ENCODE measurements around the gene ALKBH1. TPM values are rescaled to one million over a fixed set of nuclear protein-coding genes. Genes with fewer than 3 reads are reported as not detected.

Gene ALKBH1
- total and polyA plus RNA-seq, 2 of the 13 experiments (the other 11 are each of a cell fraction or from before 2014, with no cell fraction given): 12.5 to 14.3 TPM

DNA sequence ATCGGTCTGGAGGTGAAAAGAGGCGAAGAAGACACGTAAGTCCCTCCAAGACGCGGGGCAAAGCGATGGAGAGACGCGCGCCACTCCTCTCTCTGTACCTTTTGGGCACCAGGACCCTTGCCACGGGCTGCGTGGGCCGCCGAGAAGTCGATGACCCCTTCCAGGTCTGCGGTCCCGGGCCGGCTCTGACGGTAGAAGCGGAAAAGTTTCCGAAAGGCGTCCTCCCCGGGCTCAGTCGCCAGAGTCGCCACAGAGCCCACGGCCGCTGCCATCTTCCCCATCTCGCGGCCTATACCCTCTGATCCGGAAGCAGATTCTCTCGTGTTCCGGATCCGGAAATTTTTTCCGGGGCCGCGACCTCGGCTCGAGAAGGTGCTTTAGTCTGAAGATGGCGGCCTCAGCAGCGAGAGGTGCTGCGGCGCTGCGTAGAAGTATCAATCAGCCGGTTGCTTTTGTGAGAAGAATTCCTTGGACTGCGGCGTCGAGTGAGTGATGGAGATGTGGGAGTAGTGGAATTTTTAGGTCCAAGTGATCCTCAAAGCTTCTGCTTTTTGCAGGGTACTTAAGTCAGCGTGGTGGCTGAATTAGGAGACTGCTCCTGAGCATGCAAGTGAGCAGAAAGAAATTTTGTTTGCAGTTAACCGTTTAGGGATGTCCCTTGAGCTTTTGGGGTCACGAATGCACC lies at the start of gene ALKBH1, which contains the start of gene SLIRP (continued):
- TF ChIP-seq IRF1 (CRISPR knock-in tag; IDR thresholded peaks at IDR 0.05; ENCODE audit: low read depth): no peak
- TF ChIP-seq ZNF549 (CRISPR knock-in tag; IDR thresholded peaks at IDR 0.05): no peak
- no peak for TF ChIP-seq KAT2B (IDR thresholded peaks at IDR 0.05; ENCODE audit: borderline replicate concordance, low read depth, low read length)
- TF ChIP-seq RAD51 (IDR thresholded peaks at IDR 0.05; ENCODE audit: borderline replicate concordance): no peak
- TF ChIP-seq, protein P1, sequence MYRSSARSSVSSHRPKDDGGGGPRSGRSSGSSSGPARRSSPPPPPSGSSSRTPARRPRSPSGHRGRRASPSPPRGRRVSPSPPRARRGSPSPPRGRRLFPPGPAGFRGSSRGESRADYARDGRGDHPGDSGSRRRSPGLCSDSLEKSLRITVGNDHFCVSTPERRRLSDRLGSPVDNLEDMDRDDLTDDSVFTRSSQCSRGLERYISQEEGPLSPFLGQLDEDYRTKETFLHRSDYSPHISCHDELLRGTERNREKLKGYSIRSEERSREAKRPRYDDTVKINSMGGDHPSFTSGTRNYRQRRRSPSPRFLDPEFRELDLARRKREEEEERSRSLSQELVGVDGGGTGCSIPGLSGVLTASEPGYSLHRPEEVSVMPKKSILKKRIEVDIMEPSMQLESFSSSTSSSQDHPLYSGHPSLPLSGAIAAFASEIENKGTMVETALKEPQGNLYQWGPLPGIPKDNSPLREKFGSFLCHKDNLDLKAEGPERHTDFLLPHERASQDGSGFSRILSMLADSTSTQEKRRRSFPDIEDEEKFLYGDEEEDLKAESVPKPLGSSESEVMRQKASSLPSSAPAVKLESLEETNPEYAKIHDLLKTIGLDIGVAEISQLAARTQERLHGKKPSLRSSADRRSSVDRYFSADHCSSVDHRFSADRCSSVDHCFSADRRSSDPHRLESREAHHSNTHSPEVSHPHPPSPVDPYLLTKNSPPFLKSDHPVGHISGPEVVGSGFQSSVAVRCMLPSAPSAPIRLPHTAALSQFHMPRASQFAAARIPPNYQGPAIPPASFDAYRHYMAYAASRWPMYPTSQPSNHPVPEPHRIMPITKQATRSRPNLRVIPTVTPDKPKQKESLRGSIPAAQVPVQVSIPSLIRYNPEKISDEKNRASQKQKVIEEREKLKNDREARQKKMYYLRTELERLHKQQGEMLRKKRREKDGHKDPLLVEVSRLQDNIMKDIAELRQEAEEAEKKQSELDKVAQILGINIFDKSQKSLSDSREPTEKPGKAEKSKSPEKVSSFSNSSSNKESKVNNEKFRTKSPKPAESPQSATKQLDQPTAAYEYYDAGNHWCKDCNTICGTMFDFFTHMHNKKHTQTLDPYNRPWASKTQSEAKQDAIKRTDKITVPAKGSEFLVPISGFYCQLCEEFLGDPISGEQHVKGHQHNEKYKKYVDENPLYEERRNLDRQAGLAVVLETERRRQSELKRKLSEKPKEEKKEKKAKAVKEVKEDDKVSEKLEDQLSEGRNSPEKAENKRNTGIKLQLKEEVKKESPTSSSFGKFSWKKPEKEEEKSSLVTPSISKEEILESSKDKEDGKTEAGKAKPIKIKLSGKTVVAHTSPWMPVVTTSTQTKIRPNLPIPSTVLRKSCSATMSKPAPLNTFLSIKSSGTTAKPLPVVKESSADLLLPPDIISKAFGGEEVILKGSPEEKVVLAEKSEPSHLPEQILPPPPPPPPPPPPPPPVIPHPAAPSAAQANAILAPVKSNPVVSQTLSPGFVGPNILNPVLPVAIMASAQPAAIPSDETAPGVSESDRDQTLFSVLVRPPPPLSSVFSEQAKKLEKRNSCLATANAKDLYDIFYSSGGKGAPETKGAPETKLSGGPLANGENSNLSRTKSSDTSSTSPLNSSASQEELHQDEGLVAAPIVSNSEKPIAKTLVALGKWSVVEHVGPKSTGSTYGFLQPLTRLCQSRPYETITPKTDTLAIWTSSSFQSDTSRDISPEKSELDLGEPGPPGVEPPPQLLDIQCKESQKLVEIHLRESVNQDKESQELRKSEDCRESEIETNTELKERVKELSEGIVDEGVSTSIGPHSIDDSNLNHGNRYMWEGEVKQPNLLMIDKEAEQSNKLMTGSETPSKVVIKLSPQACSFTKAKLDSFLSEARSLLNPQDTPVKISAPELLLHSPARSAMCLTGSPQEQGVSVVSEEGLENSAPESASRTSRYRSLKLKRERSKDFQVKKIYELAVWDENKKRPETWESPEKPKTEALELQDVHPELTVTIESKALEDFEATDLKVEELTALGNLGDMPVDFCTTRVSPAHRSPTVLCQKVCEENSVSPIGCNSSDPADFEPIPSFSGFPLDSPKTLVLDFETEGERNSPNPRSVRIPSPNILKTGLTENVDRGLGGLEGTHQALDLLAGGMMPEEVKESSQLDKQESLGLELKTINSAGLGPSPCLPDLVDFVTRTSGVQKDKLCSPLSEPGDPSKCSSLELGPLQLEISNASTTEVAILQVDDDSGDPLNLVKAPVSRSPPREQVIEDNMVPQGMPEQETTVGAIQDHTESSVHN (CRISPR knock-in tag; IDR thresholded peaks at IDR 0.05): no peak
- peak; percentile 99 for TF ChIP-seq KAT8 (CRISPR knock-in tag; IDR thresholded peaks at IDR 0.05)
- peak; percentile 59 for TF ChIP-seq RARA (CRISPR knock-in tag; IDR thresholded peaks at IDR 0.05)
- peak; percentile 92 for TF ChIP-seq SMYD3 (CRISPR knock-in tag; IDR thresholded peaks at IDR 0.05)
- TF ChIP-seq SALL1 (CRISPR knock-in tag; IDR thresholded peaks at IDR 0.05): 0 out of 2 replicates have a peak, but pooled peaks have one; percentile 64
- no peak for TF ChIP-seq HNRNPL (IDR thresholded peaks at IDR 0.05; ENCODE audit: low read depth, low read length)
- 0 out of 2 replicates have a peak, but pooled peaks have one; percentile 34 for TF ChIP-seq ZNF296 (CRISPR knock-in tag; conservative IDR thresholded peaks at IDR 0.05)
- no peak for TF ChIP-seq ZNF614 (CRISPR knock-in tag; IDR thresholded peaks at IDR 0.05; ENCODE audit: borderline replicate concordance)
- no peak for TF ChIP-seq ZNF251 (CRISPR knock-in tag; IDR thresholded peaks at IDR 0.05)
- peak; percentile 71; the same call in 1 of the 2 replicates for TF ChIP-seq ZNF256 (CRISPR knock-in tag; conservative IDR thresholded peaks at IDR 0.05)
- peak; percentile 86 for TF ChIP-seq ZGPAT (CRISPR knock-in tag; IDR thresholded peaks at IDR 0.05)
- TF ChIP-seq ELF3 (CRISPR knock-in tag; IDR thresholded peaks at IDR 0.05): peak; percentile 80
- peak; percentile 61 for TF ChIP-seq MED1 (CRISPR knock-in tag; IDR thresholded peaks at IDR 0.05)
- TF ChIP-seq ZBTB7A (CRISPR knock-in tag; IDR thresholded peaks at IDR 0.05): 0 out of 2 replicates have a peak, but pooled peaks have one; percentile 35
- no peak for TF ChIP-seq ZC3H13 (CRISPR knock-in tag; IDR thresholded peaks at IDR 0.05)
- TF ChIP-seq NFYB (CRISPR knock-in tag; IDR thresholded peaks at IDR 0.05): no peak
- no peak for TF ChIP-seq ZNF225 (CRISPR knock-in tag; IDR thresholded peaks at IDR 0.05)
- TF ChIP-seq ZNF605 (CRISPR knock-in tag; IDR thresholded peaks at IDR 0.05): peak; percentile 3; the same call in 1 of the 2 replicates
